Activated naive CD8-positive, alpha-beta T cell treated with anti-CD3 and anti-CD28 coated beads, Interleukin-2, amount 50 U/mL, for 16 hours (primary cell): Measurements from ENCODE around the gene CDYL.

ENCODE experiments used
- DNase-seq: peaks from one replicate; pipeline ENCODE4 v3.0.0-alpha.2; 2020; ENCODE audit warnings: low read depth, low spot score

CDYL gene

DNA sequence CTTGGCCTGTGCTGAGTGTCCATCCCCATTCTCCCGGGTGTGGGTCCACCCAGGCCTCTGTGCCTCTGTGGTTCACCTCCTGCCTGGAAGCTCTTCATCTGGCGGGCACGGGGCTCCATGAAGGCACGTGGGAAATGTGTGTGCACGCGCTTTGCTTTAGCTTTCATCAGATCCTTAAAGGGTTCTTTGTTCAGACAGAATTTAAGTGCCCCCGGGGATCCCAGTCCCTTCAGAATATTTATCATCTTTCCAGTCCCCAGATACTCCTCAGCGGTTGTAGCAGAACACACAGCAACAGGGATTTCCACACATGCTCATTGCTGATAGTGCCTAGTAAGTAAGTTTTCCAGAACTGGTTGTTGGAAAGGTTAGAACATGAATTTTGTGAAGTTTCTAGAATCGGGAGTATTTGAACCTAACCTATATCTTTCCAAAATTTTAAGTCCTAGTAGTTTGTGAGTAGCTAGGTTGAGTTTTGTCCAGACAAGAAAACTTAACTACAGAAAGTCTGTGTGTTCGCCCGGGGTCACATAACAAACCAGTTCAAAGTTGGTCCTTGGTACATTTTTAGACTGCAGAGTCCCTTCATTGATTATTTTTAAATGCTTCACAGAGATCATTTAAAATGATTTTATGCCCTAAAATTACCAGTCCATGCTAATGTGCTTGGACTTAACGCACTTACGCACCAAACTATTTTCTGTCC lies 159.9 kb downstream of the CDYL start:
- no peak for DNase-seq

DNA sequence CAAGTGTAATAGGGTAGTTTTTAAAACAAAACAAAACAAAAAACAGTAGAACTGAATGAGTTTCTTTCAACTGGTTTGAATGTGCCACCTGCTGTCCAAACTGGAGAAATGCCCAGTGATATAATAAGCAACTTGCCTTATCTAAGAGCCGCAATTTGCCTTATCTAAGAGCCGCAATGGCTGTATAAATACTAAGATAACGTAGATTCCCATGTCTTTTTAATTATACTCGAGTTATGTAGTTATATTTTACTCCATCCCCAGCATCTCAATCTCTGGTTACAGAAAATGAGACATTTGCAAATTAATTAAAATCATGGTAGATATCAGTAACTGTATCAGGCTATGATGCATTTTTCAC lies 160.5 kb downstream of the CDYL start:
- DNase-seq = no peak

DNA sequence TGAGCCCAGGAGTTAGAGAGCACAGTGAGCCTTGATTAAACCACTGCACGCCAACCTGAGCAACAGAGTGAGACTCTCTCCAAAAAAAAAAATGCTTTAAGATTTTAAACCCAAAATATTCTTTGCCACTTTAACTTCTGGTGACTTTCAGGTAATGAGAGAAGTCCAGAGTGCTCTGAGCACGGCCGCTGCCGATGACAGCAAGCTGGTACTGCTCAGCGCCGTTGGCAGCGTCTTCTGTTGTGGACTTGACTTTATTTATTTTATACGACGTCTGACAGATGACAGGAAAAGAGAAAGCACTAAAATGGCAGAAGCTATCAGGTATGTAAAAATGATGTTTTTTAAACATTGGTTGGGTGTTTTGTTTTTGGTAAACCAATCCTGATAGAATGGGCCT lies 161.2 kb downstream of the CDYL start:
- DNase-seq = no peak

DNA sequence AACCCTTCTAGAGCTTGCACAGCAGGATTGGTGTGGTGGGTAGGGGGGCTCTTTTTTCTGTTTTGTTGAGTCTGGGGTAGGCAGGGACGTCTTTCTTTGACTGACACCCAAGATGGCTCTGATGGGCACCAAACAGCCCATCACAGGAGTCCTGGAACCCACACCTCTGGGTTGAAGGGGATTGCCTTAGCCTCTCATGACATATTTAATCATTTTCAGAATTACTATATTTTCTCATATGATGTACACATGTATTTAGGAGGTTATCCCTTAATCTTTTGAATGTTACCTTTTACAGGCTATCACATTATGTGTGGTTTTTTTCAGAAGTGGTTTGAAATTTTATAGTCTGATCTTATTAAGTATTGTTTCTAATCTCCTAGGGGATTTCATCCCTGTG lies 163.0 kb downstream of the CDYL start:
- DNase-seq = no peak

DNA sequence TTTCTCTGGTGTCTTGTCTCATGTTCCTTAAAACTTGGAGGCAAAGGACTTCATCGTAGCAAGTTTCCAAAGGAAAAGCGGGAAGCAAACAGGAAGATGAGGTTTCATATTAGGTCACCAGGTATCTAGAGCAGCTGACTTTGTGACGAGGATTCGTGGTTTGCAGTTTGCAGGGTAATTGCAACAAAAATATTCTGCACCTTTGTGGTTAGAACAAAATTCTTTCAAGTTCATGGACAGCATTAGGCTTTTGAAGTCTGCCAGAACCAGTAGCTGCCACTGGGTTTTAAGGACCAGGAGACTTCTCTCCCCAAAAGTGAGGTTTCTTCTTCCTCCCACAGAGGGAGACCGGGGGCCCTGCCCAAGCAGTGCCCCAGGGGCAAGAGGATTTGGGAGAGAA lies 164.2 kb downstream of the CDYL start:
- no peak for DNase-seq

DNA sequence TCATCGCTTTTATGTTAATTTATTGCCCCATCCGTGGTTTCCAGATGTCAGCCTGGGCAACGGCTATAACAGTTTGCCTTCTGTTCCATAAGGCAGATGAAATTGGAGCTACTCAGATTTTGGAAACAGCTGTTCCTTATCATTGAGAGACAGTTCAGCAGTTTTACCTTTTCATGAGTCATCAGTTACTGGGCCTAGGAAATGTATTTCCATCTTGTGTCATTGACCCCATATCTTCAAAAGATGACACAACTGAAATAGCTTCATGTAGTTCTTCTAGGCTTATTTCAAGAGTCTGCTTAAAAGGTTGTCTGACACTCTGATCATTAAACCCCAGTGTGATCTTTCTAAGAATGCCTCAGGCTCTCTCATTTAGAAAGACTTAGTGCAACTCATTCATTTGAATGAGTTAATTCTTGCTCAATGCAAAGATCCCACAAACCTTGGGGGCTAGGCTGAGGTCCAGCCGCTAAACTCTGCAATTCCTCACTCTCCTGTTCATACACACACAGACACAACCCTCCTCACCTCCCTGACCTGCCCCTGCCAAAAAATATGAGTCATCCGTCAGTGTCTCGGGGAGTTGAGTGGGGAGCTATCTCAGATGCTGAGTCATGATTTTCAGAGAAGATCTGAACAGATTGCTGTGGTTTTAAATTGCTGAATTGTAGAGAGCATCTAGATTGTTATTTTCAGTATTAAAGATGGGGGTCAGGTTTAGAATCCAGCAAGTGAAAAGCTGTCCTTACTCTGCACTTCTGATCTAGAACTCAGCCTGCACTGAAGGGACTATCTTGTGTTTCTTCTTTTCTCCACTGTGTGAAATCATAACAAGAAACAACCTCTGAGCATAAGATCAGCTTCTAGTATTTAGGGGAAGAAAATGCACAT lies 165.8 kb downstream of the CDYL start:
- DNase-seq = no peak

DNA sequence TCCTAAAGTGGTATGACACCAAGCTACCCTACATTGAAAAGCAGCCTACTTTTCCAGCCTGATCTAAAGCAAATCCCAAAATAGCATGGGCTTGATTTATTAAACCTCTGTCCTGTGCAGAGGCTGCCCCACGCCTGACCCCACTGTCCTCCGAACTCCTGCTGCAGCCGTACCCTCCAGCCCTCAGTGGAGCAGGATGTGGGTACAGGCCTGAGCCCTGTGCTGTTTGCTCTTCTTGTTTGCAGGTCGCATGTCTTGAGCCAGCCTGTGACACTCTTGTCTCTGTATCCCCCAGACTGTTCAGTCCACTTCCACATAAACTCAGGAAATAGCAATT lies 166.4 kb downstream of the CDYL start:
- DNase-seq = no peak

DNA sequence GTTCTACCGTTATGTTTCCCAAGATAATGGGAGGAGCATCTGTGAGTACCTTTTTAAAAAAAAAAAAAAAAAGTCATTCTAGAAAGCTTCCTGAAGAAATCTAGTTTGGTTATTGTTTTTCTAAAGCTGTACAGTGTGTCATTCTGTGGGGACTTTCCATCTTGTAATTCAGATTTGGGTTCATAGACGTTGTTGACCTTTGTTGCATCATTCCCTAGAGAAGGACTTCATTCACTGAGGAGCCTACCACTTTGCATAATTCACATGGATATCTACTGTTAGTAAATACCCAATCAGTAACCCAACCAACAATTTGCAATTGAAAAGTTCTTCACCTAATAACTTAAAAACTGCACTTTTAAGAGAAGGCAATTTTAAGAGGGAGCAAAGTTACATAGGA lies 167.5 kb downstream of the CDYL start:
- DNase-seq = no peak

DNA sequence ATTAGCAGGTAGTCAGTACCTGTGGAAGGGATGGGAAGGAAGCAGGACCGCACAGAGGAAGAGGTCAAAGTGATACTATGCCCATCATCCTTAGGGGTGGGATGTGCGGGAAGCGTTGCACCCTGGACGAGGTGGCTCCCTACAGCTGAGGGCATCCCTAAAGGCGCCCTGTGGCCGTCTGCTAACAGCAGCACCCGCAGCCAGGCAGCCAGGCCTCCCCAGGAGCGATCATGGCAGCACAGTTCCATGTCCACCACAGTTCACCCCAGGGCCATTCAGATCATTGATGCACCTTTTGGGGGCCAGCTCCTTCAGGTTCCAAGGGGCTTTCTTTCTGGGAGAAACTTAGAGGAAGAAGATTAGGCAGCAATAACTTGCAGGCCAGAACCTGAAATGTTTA lies 168.1 kb downstream of the CDYL start:
- DNase-seq = no peak

DNA sequence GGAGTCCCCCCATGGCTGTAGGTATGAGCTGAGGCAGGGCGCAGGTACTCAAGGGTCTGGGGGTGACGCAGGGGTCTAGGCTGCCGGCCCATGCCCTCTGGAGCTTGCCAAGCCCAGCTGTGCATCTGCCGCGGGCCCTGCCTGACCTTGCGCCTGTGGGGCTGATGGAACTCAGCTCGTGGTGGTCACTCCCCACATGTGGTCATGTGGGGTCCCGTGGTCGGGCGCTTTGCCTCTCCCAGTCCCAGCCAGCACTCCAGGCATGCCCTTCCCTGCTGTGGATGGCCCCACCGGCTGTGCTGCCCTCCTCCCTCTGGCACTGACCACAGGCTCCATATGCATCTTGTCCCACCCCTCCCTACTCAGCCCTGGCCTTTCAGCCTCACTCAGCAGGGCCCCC lies 170.3 kb downstream of the CDYL start:
- no peak for DNase-seq

DNA sequence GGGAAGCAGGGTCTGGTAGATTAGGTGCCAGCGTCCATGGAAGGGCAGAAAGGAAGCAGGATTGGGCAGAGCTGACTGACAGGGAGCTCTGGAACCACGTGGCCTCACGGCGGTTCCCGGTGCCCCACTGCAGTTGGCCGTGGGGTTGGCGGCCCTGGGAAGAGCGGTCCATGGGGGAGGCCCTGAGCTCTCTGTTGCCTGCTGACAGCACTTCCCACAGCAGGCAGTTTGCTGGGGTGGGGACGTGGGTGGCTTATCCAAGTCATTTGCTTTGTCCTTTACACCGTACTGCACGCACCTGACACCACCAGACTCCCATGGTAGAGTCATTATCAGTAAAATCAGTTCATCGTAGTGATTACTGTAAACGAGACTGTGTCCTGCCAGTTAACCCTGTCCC lies 171.5 kb downstream of the CDYL start:
- no peak for DNase-seq

DNA sequence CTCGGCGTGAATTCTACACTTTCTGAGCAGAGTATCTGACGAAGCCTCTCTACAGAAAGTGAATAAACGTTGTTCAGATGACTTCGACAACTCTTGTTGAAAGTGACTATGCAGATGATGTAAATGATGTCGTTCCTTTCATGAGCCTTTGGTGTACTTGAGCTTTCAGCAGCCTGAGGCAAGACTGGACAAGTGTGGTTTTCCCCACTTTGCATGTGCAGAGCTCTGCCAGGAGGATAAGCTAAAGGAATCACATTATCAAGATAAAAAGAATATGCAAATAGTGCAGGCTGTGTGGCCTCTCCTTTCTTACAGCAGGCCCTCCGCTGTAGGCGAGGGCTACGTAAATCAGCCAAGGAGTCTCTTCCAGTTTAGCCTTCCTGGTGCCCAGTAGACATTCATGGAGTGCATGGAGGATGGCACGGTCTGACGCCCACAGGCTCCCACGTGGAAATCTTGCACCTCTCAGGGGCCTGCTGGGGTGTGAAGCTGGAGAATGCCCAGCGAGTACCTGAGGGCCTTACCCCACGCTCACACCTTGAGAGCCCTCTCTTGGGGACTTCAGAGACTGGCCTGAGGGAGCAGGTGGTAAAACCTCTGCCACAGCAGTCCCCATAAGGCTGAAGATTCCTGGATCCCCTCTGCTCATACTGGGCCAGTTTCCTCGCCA lies 172.7 kb downstream of the CDYL start:
- DNase-seq = no peak

DNA sequence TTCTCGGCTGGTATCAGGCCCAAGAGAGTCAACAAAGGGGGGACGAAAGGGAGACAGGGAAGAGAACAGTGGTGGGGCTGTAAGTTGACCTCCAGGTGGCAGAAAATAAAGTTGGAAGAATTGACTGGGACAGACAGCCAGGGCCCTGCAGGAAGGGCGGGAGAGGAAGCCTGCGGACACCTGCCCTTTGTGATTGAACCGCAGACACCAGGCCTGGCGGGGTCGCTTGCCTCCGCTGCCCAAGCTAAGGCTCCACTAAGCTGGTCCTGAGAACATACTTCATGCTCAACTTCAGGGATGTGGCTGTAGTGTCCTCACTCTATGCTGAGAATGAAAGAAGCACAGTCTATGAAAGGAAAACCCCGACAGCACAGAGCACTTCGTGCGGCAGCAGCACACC lies 173.9 kb downstream of the CDYL start:
- no peak for DNase-seq

DNA sequence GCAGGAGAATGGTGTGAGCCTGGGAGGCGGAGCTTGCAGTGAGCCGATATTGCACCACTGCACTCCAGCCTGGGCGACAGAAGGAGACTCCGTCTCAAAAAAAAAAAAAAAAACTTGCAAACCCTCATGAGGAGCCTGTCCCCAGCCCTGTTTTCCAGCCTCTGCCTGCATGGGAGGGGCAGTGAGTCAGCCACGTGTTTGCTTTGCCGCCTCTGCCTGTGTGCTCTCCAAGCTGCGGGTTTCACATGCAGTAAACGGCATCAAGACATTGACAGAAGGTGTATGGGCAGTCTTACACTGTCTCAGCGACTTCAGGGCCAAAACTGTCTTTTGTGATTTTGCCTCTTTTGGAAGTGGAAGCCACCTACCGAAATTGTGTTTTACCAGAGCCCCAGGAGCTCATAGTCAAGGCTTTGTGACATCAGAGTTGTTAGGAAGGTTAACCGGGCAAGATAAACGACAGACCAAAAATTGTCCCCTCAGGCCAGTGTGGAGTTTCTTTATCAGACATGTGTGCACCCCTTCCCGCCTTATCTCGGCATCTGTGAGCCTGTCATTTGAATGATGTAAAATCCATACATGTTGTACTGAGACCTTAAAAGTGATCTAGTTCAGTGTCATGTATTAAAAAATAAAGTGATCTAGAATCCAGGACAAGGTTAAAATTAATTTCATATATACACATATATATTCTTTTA lies 174.8 kb downstream of the CDYL start:
- DNase-seq = no peak

DNA sequence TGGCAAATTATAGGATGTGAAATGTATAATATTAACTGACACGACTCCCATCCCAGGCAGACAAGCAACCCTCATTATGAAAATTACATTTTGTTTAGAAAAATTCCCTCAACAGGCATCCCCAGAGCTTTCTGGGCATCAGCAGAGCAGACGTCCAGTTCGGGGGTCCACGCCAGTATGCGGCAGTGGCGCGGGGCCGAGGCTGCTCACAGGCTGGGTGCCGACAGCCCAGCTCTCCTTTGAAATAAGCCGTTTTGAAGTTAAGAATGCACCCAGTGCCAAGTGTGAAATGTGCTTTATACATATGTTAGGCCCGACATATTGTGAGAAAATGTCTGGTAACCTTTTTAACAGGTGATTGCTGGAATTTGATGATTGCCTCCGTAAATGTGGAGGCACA lies 177.2 kb downstream of the CDYL start:
- DNase-seq = no peak

DNA sequence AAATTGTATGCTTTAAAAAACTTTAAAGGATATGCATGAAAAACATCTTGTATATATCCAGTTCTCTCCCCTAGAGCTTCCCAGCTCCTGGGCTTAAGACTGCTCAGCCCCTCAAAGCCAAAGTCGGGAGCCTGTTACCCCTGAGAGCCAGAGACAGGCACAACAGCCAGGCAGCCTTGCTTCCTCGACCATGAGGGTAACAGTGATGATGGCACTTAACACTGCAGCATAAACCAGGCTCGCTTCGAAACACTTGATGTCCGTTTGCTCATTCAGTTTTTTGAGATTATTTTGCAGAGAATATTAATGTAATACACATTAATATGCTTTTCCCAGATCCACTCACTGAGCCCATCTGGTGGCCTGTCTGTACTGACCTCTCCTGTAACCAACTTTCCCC lies 180.4 kb downstream of the CDYL start:
- DNase-seq = no peak

DNA sequence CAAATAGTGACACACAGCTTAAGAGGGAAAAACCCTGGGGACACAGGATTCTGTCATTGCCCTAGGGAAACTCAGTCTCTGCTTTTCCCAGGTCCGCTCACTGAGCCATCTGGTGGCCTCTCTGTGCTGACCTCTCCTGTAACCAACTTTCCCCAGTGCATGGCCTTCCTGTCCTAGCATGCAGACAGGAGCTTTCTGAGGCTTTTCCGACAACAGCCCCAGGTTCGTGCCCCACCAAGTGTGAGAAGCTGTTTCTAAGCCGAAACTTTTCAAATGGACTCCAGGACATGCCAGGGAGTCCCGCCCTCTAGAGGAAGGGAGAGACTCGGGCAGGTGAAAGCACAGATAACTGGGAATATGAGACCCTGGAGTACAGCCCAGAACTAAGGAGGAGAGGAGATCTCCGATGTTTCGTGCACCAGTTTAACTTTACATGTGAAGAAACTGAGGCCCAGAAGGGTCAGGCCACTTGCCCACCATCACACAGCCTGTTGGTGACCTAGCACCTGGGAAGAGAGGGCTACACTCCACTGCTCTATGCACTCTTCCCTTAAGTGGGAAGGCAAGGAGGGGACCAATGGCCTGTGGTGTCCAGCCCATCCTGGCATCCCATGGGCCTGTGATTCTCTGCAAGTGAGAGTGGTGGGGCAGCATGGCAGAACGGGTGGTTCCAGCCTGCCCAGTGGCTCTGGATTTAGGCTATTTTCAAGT lies 181.5 kb downstream of the CDYL start:
- DNase-seq = no peak

DNA sequence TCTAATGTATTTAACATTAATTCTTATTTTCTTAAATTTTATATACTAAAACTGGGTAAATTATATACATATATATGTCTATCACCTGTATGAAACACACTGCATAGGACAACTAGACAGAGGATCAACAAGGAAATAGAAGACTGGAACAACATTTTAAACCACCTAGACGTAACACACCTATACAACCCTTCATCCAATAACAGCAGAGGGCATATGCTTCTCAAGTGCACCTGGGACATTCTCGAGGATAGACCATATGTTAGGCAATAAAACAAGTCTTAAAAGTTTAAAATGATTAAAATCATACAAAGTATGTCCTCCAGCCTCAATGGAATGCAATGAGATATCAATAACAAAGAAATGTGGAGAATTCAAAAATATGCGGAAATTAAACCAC lies 182.4 kb downstream of the CDYL start:
- no peak for DNase-seq

DNA sequence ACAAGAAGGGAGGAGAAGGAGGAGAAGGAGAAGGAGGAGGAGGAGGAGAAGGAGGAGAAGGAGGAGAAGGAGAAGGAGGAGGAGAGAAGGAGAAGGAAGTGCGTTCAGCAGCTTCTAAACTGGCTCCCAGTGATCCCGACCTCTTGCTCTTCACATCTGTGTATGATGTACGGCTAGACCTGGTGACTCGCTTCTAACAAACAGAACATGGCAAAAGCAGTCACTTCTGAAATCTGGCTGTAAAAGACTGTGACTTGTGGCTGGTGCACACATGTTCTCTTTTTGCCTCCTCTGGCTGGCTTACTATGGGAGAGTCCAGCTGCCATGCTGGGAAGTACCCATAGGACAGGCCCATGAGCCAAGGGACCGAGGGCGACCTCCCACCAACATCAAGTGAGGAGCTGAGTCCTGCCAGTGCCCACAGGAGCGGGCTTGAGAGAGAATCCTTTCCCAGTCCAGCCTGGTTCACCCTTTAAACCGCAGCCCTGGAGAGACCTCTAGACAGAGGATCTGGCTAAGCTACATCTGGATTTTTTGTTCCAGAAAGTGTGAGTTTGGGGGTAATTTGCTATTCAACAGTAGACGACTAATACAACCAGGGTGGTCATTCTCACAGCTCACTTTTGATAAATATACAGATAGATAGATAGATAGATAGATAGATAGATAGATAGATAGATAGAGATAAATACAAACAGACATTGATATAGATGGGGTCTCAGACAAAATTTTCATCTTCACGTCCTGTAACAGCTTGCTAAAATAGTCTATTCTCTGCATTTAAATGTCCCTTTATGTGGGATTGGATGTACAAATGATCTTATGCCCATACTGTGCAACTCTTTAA lies 185.3 kb downstream of the CDYL start:
- no peak for DNase-seq

DNA sequence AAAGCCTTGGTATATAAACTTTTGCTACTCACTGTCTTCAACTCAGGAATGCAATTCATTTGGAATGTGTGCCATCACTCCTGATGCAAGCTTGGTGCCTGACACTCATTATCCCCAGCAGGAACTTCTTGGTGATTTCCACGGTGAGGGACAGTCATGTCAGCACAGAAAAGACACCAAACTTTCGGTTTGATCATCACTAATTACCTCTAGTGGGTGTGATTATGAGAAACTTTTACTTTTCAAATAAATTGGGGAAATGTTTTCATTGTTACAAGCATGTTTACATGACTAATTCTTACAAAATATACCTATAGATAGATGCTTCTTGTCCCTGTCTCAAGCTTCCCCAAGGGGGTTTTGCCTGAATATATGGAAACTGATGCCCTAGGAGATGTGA lies 186.7 kb downstream of the CDYL start:
- no peak for DNase-seq
